Measurements from ENCODE around the gene PPP2R5E. TPM values are rescaled to one million over a fixed set of nuclear protein-coding genes. Genes with fewer than 3 reads are reported as not detected.

Gene PPP2R5E
- total and polyA plus RNA-seq, 2 experiments from 2014 or later, result 21.8 to 31.8 TPM

- H2AFZ ChIP-seq, result no peak overlapping the region
- peaks cover 29% of the 10 kb centered on the region; the same call in 1 of the 2 replicates for H3F3A ChIP-seq (ENCODE audit: insufficient read depth)
- 0 out of 2 replicates have a peak, but pooled peaks cover 3% of the 10 kb centered on the region for H4K20me1 ChIP-seq (ENCODE audit: insufficient read depth)
- H3K4me2 ChIP-seq (ENCODE audit: unreplicated experiment), result peak overlapping the region; percentile 79
- H3K9me3 ChIP-seq (ENCODE audit: low read depth), result no peaks in the 10 kb centered on the region
- peak overlapping the region; percentile 62 for H3K9ac ChIP-seq
- no peak for TF ChIP-seq EZH2phosphoT487 (IDR thresholded peaks at IDR 0.05; ENCODE audit: insufficient read depth, low read depth)
- TF ChIP-seq EZH2 (IDR thresholded peaks at IDR 0.05; ENCODE audit: insufficient read depth, poor library complexity, severe bottlenecking), result no peak
- in situ Hi-C loops (cut with MboI), result no loop called here
- peaks cover 88% of the 10 kb centered on the region for H3K79me2 ChIP-seq (ENCODE audit: insufficient read depth)
- peak; percentile 94 for DNase-seq
- peaks cover 34% of the 10 kb centered on the region for H3K4me1 ChIP-seq (ENCODE audit: insufficient read depth)
- H3K36me3 ChIP-seq (ENCODE audit: low read depth), result no peaks in the 10 kb centered on the region
- H3K4me3 ChIP-seq, result peak overlapping the region; percentile 60
- no peaks in the 10 kb centered on the region for H3K9me2 ChIP-seq (ENCODE audit: insufficient read depth)
- WGBS, 2 experiments (ENCODE audit: low coverage in 1 of 2, low lambda C conversion rate in 2 of 2, missing lambda C conversion rate in 2 of 2), result 95 to 100% methylated on average over 1 of the region's 1 CpG
- H3K27ac ChIP-seq, result peak overlapping the region; percentile 83
- H3K27me3 ChIP-seq (replicated peaks; ENCODE audit: insufficient read depth), result no peaks in the 10 kb centered on the region
These were observed 105.0 kb downstream of the PPP2R5E start for GRCh38 chr14:63438065-63438757.

GRCh38 chr14:63436286-63437098, 106.7 kb downstream of the PPP2R5E start:
- peaks cover 29% of the 10 kb centered on the region; the same call in 1 of the 2 replicates for H3F3A ChIP-seq (ENCODE audit: insufficient read depth)
- H3K79me2 ChIP-seq (ENCODE audit: insufficient read depth), result peaks cover 88% of the 10 kb centered on the region
- H3K4me2 ChIP-seq (ENCODE audit: unreplicated experiment), result no peak overlapping the region
- peaks cover 34% of the 10 kb centered on the region for H3K4me1 ChIP-seq (ENCODE audit: insufficient read depth)
- H3K9ac ChIP-seq, result no peak overlapping the region
- H4K20me1 ChIP-seq (ENCODE audit: insufficient read depth), result 0 out of 2 replicates have a peak, but pooled peaks cover 3% of the 10 kb centered on the region
- H3K27me3 ChIP-seq (replicated peaks; ENCODE audit: insufficient read depth), result no peaks in the 10 kb centered on the region
- no peaks in the 10 kb centered on the region for H3K36me3 ChIP-seq (ENCODE audit: low read depth)
- in situ Hi-C loops (cut with MboI), result no loop called here
- no peak for TF ChIP-seq EZH2phosphoT487 (IDR thresholded peaks at IDR 0.05; ENCODE audit: insufficient read depth, low read depth)
- TF ChIP-seq EZH2 (IDR thresholded peaks at IDR 0.05; ENCODE audit: insufficient read depth, poor library complexity, severe bottlenecking), result no peak
- no peaks in the 10 kb centered on the region for H3K9me2 ChIP-seq (ENCODE audit: insufficient read depth)
- peak overlapping the region; percentile 47 for H3K27ac ChIP-seq
- H3K4me3 ChIP-seq, result no peak overlapping the region
- 68 to 71% methylated on average over 5 of the region's 5 CpGs for WGBS, 2 experiments (ENCODE audit: low coverage in 1 of 2, low lambda C conversion rate in 2 of 2, missing lambda C conversion rate in 2 of 2)
- no peak for DNase-seq
- H3K9me3 ChIP-seq (ENCODE audit: low read depth), result no peaks in the 10 kb centered on the region
- H2AFZ ChIP-seq, result no peak overlapping the region

GRCh38 chr14:63435838-63436237, 107.3 kb downstream of the PPP2R5E start:
- Histone ChIP-seq H3K4me3 (no peak overlapping the region; the same call in 1 of the 2 replicates), H3F3A (ENCODE audit: insufficient read depth) (peaks cover 29% of the 10 kb centered on the region; the same call in 1 of the 2 replicates), H3K9me3 (ENCODE audit: low read depth) (no peaks in the 10 kb centered on the region), H3K4me1 (ENCODE audit: insufficient read depth) (peaks cover 34% of the 10 kb centered on the region), H2AFZ (no peak overlapping the region), H3K36me3 (ENCODE audit: low read depth) (no peaks in the 10 kb centered on the region), H3K9ac (no peak overlapping the region), H3K27me3 (replicated peaks; ENCODE audit: insufficient read depth) (no peaks in the 10 kb centered on the region), H3K9me2 (ENCODE audit: insufficient read depth) (no peaks in the 10 kb centered on the region), H3K4me2 (ENCODE audit: unreplicated experiment) (no peak overlapping the region), H4K20me1 (ENCODE audit: insufficient read depth) (0 out of 2 replicates have a peak, but pooled peaks cover 3% of the 10 kb centered on the region), H3K79me2 (ENCODE audit: insufficient read depth) (peaks cover 88% of the 10 kb centered on the region), H3K27ac (peak overlapping the region; percentile 47)
- peak; percentile 78 for DNase-seq
- in situ Hi-C loops (cut with MboI), result no loop called here
- 22 to 32% methylated on average over 5 of the region's 5 CpGs for WGBS, 2 experiments (ENCODE audit: low coverage in 1 of 2, low lambda C conversion rate in 2 of 2, missing lambda C conversion rate in 2 of 2)
- TF ChIP-seq EZH2 (IDR thresholded peaks at IDR 0.05; ENCODE audit: insufficient read depth, poor library complexity, severe bottlenecking) (no peak), EZH2phosphoT487 (IDR thresholded peaks at IDR 0.05; ENCODE audit: insufficient read depth, low read depth) (no peak)

GRCh38 chr14:63435204-63435603, 108.0 kb downstream of the PPP2R5E start:
- H3K36me3 ChIP-seq (ENCODE audit: low read depth), result no peaks in the 10 kb centered on the region
- H3K4me3 ChIP-seq, result no peak overlapping the region; the same call in 1 of the 2 replicates
- H3K4me1 ChIP-seq (ENCODE audit: insufficient read depth), result peaks cover 34% of the 10 kb centered on the region
- H2AFZ ChIP-seq, result no peak overlapping the region
- H4K20me1 ChIP-seq (ENCODE audit: insufficient read depth), result 0 out of 2 replicates have a peak, but pooled peaks cover 3% of the 10 kb centered on the region
- no peaks in the 10 kb centered on the region for H3K27me3 ChIP-seq (replicated peaks; ENCODE audit: insufficient read depth)
- no peak overlapping the region for H3K9ac ChIP-seq
- H3K9me2 ChIP-seq (ENCODE audit: insufficient read depth), result no peaks in the 10 kb centered on the region
- peaks cover 91% of the 10 kb centered on the region for H3K79me2 ChIP-seq (ENCODE audit: insufficient read depth)
- DNase-seq, result no peak
- WGBS, 2 experiments (ENCODE audit: low coverage in 1 of 2, low lambda C conversion rate in 2 of 2, missing lambda C conversion rate in 2 of 2), result 93 to 97% methylated on average over 2 of the region's 2 CpGs
- no peaks in the 10 kb centered on the region for H3K9me3 ChIP-seq (ENCODE audit: low read depth)
- H3K27ac ChIP-seq, result peak overlapping the region; percentile 47
- peaks cover 29% of the 10 kb centered on the region; the same call in 1 of the 2 replicates for H3F3A ChIP-seq (ENCODE audit: insufficient read depth)
- TF ChIP-seq EZH2phosphoT487 (IDR thresholded peaks at IDR 0.05; ENCODE audit: insufficient read depth, low read depth) (no peak), EZH2 (IDR thresholded peaks at IDR 0.05; ENCODE audit: insufficient read depth, poor library complexity, severe bottlenecking) (no peak)
- no peak overlapping the region for H3K4me2 ChIP-seq (ENCODE audit: unreplicated experiment)
- in situ Hi-C loops (cut with MboI), result no loop called here

Data from GM23248 (cell line).